ENCODE results near the gene TP53INP2.
"Not testable (repeated sequence)": the region's sequence is repeated elsewhere in the genome, so short reads cannot be mapped to it uniquely, and the experiment has no call there.

TP53INP2 gene

GRCh38 chr20:34711813-34712430 lies 7.8 kb downstream of the TP53INP2 start:
- no peak overlapping the region for H3K27ac ChIP-seq
- no peak for TF ChIP-seq CTCF (conservative IDR thresholded peaks at IDR 0.05)
- no peak for TF ChIP-seq ZFX (IDR thresholded peaks at IDR 0.05)

GRCh38 chr20:34712525-34713192 lies 8.5 kb downstream of the TP53INP2 start:
- H3K27ac ChIP-seq, result no peak overlapping the region
- TF ChIP-seq CTCF (conservative IDR thresholded peaks at IDR 0.05), result no peak
- no peak for TF ChIP-seq ZFX (IDR thresholded peaks at IDR 0.05)

- H3K27ac ChIP-seq, result no peak overlapping the region
Measured at GRCh38 chr20:34713194-34713943, 9.2 kb downstream of the TP53INP2 start.

GRCh38 chr20:34713944-34714515 lies 9.9 kb downstream of the TP53INP2 start:
- H3K27ac ChIP-seq, result not testable (repeated sequence)

More at GRCh38 chr20:34713194-34713943, 9.2 kb downstream of the TP53INP2 start:
- no peak for TF ChIP-seq ZFX (IDR thresholded peaks at IDR 0.05)
- no peak for TF ChIP-seq CTCF (conservative IDR thresholded peaks at IDR 0.05)

- TF ChIP-seq CTCF (conservative IDR thresholded peaks at IDR 0.05), result no peak
- TF ChIP-seq ZFX (IDR thresholded peaks at IDR 0.05), result no peak
Measured at GRCh38 chr20:34715384-34715783, 11.2 kb downstream of the TP53INP2 start.

GRCh38 chr20:34716921-34717229 lies 12.7 kb downstream of the TP53INP2 start:
- no peak overlapping the region for H3K27ac ChIP-seq
- TF ChIP-seq ZFX (IDR thresholded peaks at IDR 0.05), result no peak
- no peak for TF ChIP-seq CTCF (conservative IDR thresholded peaks at IDR 0.05)

More at GRCh38 chr20:34715384-34715783, 11.2 kb downstream of the TP53INP2 start:
- H3K27ac ChIP-seq, result no peak overlapping the region

- no peak overlapping the region for H3K27ac ChIP-seq
- TF ChIP-seq ZFX (IDR thresholded peaks at IDR 0.05) (no peak), CTCF (conservative IDR thresholded peaks at IDR 0.05) (no peak)
Measured at GRCh38 chr20:34717230-34718095, 13.3 kb downstream of the TP53INP2 start.

- H3K27ac ChIP-seq, result not testable (repeated sequence)
Measured at GRCh38 chr20:34719242-34720017, 15.3 kb downstream of the TP53INP2 start.

Measured in C4-2B (cell line).